NK-92 (cell line): ENCODE results near the gene SNRNP70.
"Not testable (repeated sequence)": the region's sequence is repeated elsewhere in the genome, so short reads cannot be mapped to it uniquely, and the experiment has no call there.

Experiments used
- DNase-seq: peaks from one replicate; lab custom pipeline; 2025; ENCODE audit not compliant: unreplicated experiment; lab: John Stamatoyannopoulos, UW

SNRNP70 gene

GRCh38 chr19:49064029-49064629 lies 21.1 kb upstream of the SNRNP70 start:
- DNase-seq: no peak

- DNase-seq: no peak
Observed at GRCh38 chr19:49064768-49065611, 20.3 kb upstream of the SNRNP70 start, which contains the start of gene NTF4. Gene NTF4 (minus strand): TSS chr19:49064818. CDS start chr19:49061997, 2,821 bp downstream.

- DNase-seq: no peak
Observed at GRCh38 chr19:49065905-49066512, 19.2 kb upstream of the SNRNP70 start.

GRCh38 chr19:49067554-49067953 lies 17.7 kb upstream of the SNRNP70 start:
- DNase-seq: no peak

GRCh38 chr19:49069026-49069425 lies 16.2 kb upstream of the SNRNP70 start:
- DNase-seq: no peak

- no peak for DNase-seq
Observed at GRCh38 chr19:49070416-49070815, 14.8 kb upstream of the SNRNP70 start.

- no peak for DNase-seq
Observed at GRCh38 chr19:49071860-49072547, 13.2 kb upstream of the SNRNP70 start.

GRCh38 chr19:49073514-49074378 lies 11.5 kb upstream of the SNRNP70 start:
- DNase-seq: no peak

- DNase-seq: not testable (repeated sequence)
Observed at GRCh38 chr19:49074869-49075268, 10.4 kb upstream of the SNRNP70 start.

GRCh38 chr19:49080392-49080791 lies 4.9 kb upstream of the SNRNP70 start:
- DNase-seq: no peak

GRCh38 chr19:49081273-49081672 lies 4.0 kb upstream of the SNRNP70 start:
- DNase-seq: no peak

- DNase-seq: no peak
Observed at GRCh38 chr19:49084206-49085019, 838 bp upstream of the SNRNP70 start.

GRCh38 chr19:49085868-49086232 lies 599 bp downstream of the SNRNP70 start:
- DNase-seq: no peak

- DNase-seq: no peak
Observed at GRCh38 chr19:49086296-49086695, 1.0 kb downstream of the SNRNP70 start.

GRCh38 chr19:49091391-49092038 lies 6.3 kb downstream of the SNRNP70 start:
- DNase-seq: no peak

- DNase-seq: no peak
Observed at GRCh38 chr19:49092686-49093085, 7.4 kb downstream of the SNRNP70 start.

- no peak for DNase-seq
Observed at GRCh38 chr19:49094505-49095482, 9.5 kb downstream of the SNRNP70 start.
